Pulmonary artery endothelial cell (primary cell): Measurements from ENCODE around the gene PHF23. TPM values are rescaled to one million over a fixed set of nuclear protein-coding genes. Genes with fewer than 3 reads are reported as not detected.

Experiments
- DNase-seq: peaks from one replicate; pipeline ENCODE4 v3.0.0-alpha.2; 2011; ENCODE audit warnings: low read depth, low spot score
- total RNA-seq: library from RNA; depleted of rRNA; stranded (reverse); fragments of >200 nt; gene quantifications from 2 replicates; pipeline ENCODE4 v1.2.3, GENCODE V29; 2014

Gene PHF23
- total RNA-seq, 1 donor from 2014 or later, result 47.1 TPM

DNA sequence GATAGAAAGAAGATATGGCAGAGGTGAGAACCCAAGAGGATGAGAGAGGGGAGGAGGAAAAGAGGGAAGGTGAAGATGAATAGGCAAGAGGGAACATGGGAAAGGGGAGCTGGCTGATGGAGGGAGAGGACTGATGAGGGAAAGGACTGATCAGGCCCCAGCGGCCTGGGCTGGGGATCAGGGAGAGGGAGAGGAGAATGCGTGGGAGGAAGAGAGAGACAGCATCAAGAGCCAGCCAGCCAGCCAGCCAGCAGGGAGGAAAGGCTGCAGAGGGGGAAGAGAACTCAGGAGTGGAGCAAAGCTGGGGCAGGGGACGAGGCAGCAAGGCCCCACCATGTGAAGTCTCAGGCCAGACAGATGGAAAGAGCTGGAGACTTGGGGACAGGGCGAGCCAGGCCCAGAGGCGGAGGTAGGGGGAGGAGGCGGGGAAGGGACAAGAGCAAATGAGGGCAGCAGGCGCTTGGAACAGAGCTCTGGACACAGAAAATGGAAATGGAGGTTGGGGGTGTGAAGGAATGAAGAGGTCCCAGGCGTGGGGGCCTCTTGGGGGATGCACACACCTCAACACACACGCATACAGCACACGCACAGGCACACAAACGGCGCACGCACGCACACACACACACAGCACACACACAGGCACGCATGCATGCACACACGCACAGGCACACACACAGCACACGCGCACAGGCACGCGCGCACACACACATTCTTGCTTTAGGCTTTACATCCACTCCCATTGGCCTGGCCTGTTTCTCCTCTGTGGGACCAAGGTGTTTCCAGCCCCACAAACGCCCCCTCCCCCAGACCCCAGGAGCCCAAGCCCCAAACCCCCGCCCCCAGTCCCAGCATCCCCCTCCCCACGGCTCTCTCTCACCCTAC is 31.9 kb downstream of the PHF23 start:
- no peak for DNase-seq

DNA sequence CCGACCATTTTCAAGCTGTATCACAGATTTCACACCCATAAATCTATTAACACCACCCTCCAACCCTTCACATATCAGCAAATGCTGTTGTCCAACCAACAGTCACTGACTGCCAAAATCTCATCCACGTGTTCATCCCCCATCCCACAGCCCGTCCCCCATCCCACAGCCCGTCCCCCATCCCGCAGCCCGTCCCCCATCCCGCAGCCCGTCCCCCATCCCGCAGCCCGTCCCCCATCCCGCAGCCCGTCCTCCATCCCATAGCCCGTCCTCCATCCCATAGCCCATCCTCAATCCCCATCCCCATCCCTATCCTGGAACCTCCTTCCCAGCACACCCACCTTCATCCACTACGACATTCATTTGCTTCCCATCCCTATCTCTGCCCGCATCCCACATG is 33.7 kb downstream of the PHF23 start:
- no peak for DNase-seq

- DNase-seq, result no peak
Measured at GRCh38 chr17:7204828-7205461, 34.3 kb downstream of the PHF23 start.

DNA sequence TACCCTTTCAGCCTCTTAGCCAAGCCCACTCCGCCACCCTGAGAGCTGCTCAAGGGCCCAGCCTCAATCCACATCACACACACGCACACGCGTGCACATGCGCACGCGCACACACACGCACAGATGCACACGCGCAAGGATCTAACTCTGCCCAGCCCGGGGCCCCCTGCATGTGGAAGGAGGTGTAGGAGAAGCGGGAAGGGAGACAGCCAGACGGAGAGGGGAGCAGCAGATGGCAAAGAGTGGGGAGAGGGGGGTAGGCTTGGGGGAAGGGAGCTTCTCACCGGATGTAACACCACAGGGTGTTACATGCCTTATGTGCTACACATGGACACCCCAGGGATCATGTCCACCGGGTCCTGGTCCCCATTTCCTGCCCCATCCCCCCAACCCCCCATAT is 34.9 kb downstream of the PHF23 start:
- DNase-seq, result no peak

GRCh38 chr17:7203391-7203790 is 35.9 kb downstream of the PHF23 start:
- DNase-seq, result no peak

DNA sequence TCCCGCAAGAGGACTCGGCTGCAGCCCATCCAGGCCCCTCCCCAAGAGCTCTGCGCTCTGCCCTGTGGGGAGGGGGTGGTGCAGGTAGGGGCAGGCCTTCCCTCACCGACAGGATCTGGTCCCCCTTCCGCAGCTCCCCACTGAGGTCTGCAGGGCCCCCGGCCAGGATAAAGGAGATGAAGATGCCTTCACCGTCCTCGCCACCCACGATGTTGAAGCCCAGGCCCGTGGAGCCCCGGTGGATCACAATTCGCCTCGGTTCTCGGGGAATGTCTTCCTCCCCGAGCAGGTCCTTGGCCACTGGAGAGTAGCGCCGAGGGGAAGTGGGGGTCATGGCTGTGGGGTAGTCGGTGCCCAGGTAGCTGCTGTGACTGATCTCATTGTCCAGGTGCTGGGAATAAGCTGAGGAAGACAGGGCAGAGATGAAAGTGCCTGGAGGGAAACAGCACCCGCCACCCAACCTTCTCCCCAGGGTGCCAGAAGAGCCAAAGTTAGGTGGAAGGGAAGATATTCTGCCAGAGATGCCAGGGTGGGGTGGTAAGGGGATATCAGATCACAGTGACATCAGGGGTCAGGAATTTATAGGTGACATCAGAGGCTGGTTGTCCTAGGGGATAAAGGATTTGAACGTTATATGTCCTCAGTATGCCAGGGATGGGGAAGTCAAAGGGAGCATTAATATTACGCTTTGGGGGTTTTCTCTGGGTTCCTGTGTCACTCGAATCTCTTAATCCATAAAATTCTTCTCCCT is 42.4 kb downstream of the PHF23 start:
- no peak for DNase-seq

- DNase-seq, result no peak
Measured at GRCh38 chr17:7195971-7196370, 43.3 kb downstream of the PHF23 start.

- no peak for DNase-seq
Measured at GRCh38 chr17:7192271-7192937, 46.9 kb downstream of the PHF23 start.

GRCh38 chr17:7191571-7192270 is 47.5 kb downstream of the PHF23 start:
- no peak for DNase-seq

GRCh38 chr17:7191069-7191468 is 48.2 kb downstream of the PHF23 start:
- DNase-seq, result no peak

DNA sequence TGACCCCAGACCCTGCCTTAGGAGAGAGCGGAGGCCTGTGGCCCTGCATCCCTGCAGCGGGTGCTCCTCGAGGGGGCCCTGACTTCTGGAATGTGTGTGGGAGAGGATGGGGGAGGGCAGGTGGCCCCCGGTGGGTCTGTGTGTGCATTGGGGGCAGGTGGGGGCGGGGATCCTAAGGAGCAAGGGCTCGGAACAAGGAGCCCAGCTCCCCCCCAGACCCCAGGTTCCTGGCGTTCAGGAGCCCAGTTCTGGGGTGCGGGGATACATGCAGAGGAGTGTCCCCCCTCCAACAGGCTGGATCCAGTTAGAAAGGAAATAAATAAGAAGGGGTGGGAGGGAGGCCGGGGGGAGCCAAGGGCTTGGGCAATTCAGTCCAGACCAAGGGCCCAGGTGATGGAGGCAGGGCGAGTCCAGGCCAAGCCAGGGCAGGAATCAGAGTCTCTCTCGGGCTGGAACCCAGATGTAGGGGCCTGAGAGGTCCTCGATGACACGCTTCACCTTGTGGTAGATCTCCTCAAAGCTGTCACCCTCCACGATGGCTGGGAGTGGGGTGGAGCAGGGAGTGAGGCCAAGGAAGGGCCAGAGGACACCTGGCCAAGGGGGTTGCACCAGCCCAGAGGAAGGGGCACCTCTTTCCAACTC is 48.9 kb downstream of the PHF23 start:
- DNase-seq, result no peak

- no peak for DNase-seq
Measured at GRCh38 chr17:7186241-7186640, 53.0 kb downstream of the PHF23 start.

Other genes with a start within 250 kb of the PHF23 start
- not detected in 2 replicates for gene ALOX12, start 243.4 kb downstream of the PHF23 start, total RNA-seq
- 54.3 and 60.5 TPM in 2 replicates for gene RNASEK, start 226.8 kb downstream of the PHF23 start, total RNA-seq
- 101 and 117 TPM in 2 replicates for gene BCL6B, start 216.4 kb downstream of the PHF23 start, total RNA-seq
- 0.92 and 1.4 TPM in 2 replicates for gene SLC16A13, start 203.4 kb downstream of the PHF23 start, total RNA-seq
- 0.26 and 0.78 TPM in 2 replicates for gene SLC16A11, start 195.4 kb downstream of the PHF23 start, total RNA-seq
- gene CLEC10A, start 159.2 kb downstream of the PHF23 start, total RNA-seq, result 0.07 and 0.14 TPM in 2 replicates
- gene ASGR2, start 124.6 kb downstream of the PHF23 start, total RNA-seq, result not detected in 2 replicates
- 10.6 and 16.4 TPM in 2 replicates for gene ASGR1, start 60.1 kb downstream of the PHF23 start, total RNA-seq
- 11.3 and 12.5 TPM in 2 replicates for gene DLG4, start 19.6 kb downstream of the PHF23 start, total RNA-seq
- gene ACADVL, start 19.5 kb downstream of the PHF23 start, total RNA-seq, result 184 and 219 TPM in 2 replicates
- 35.2 and 40.4 TPM in 2 replicates for gene DVL2, start 4.9 kb downstream of the PHF23 start, total RNA-seq
- 101 and 120 TPM in 2 replicates for gene GABARAP, start 3.0 kb upstream of the PHF23 start, total RNA-seq
- gene CTDNEP1, start 12.3 kb upstream of the PHF23 start, total RNA-seq, result 28.8 and 30.7 TPM in 2 replicates
- 38.2 and 42.3 TPM in 2 replicates for gene ELP5, start 12.8 kb upstream of the PHF23 start, total RNA-seq
- gene CLDN7, start 23.0 kb upstream of the PHF23 start, total RNA-seq, result 20.7 and 26.8 TPM in 2 replicates
- gene SLC2A4, start 42.3 kb upstream of the PHF23 start, total RNA-seq, result 0.07 and 0.11 TPM in 2 replicates
- 0.07 and 0.32 TPM in 2 replicates for gene YBX2, start 55.2 kb upstream of the PHF23 start, total RNA-seq
- gene EIF5A, start 68.2 kb upstream of the PHF23 start, total RNA-seq, result 799 and 805 TPM in 2 replicates
- gene GPS2, start 75.9 kb upstream of the PHF23 start, total RNA-seq, result 24.8 and 41.6 TPM in 2 replicates
- 14.4 and 28.3 TPM in 2 replicates for gene NEURL4, start 89.9 kb upstream of the PHF23 start, total RNA-seq
- 0.53 TPM in 1 of 2 replicates, not detected in the other for gene ACAP1, start 97.1 kb upstream of the PHF23 start, total RNA-seq
- gene KCTD11, start 112.7 kb upstream of the PHF23 start, total RNA-seq, result 2.5 and 4.0 TPM in 2 replicates
- gene TMEM95, start 115.7 kb upstream of the PHF23 start, total RNA-seq, result not detected in 2 replicates
- gene TNK1, start 141.6 kb upstream of the PHF23 start, total RNA-seq, result 0.26 and 0.60 TPM in 2 replicates
- 17.5 and 18.7 TPM in 2 replicates for gene PLSCR3, start 155.1 kb upstream of the PHF23 start, total RNA-seq
- gene TMEM256, start 164.6 kb upstream of the PHF23 start, total RNA-seq, result 56.9 and 189 TPM in 2 replicates
- gene NLGN2, start 168.4 kb upstream of the PHF23 start, total RNA-seq, result 1.7 and 2.6 TPM in 2 replicates
- not detected in 2 replicates for gene SPEM1, start 180.9 kb upstream of the PHF23 start, total RNA-seq
- not detected in 2 replicates for gene SPEM2, start 186.2 kb upstream of the PHF23 start, total RNA-seq
- not detected in 2 replicates for gene SPEM3, start 189.4 kb upstream of the PHF23 start, total RNA-seq
- 5.2 and 7.3 TPM in 2 replicates for gene TMEM102, start 196.0 kb upstream of the PHF23 start, total RNA-seq
- gene FGF11, start 200.1 kb upstream of the PHF23 start, total RNA-seq, result 0.42 and 0.73 TPM in 2 replicates
- 7.1 and 7.5 TPM in 2 replicates for gene CHRNB1, start 205.6 kb upstream of the PHF23 start, total RNA-seq
- 10.8 and 11.2 TPM in 2 replicates for gene ZBTB4, start 240.2 kb upstream of the PHF23 start, total RNA-seq
- not detected in 2 replicates for gene SLC35G6, start 242.0 kb upstream of the PHF23 start, total RNA-seq
- 65.3 and 93.4 TPM in 2 replicates for gene POLR2A, start 244.9 kb upstream of the PHF23 start, total RNA-seq